Measurements from ENCODE around the gene POU2F1.

The POU2F1 gene

DNA sequence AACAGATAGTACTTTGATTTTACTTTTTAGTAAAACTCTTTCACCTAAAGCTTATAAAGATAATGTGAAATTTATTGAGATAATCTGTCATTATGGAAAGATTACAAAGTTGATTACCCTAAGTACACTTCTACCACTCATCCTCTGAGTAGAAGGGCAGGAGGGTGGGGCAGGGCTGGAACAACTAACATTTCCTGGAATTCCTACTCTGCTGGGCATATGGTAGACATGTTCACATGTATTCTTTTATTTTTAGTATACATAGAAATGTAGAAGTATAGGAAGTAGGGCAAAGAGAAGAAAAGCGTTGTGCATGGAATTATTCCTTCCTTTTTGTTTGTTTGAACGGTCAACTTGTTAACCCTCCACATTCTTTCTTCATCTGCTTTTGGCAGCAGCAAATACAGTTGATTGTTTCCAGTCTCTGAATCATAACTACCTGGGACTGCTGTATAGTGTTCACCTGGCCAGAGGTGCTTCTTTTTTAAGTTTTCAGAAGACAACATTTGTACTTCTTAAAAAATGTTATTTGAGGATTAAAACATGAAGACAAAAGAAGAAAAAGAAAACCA is 85.1 kb downstream of the POU2F1 start:
- H3K79me1 ChIP-seq (replicated peaks; ENCODE audit: low read length, poor library complexity, severe bottlenecking) = peaks cover 10% of the 10 kb centered on the region
- no peak overlapping the region for H2BK5ac ChIP-seq (ENCODE audit: low read depth, low read length, poor library complexity, severe bottlenecking)
- H2BK120ac ChIP-seq (ENCODE audit: low read depth, low read length) = no peak overlapping the region
- H3K9ac ChIP-seq (ENCODE audit: low read length) = no peak overlapping the region
- H4K8ac ChIP-seq (ENCODE audit: low read length) = no peak overlapping the region
- H3K4me1 ChIP-seq (ENCODE audit: control insufficient read depth, insufficient read depth, low read depth, low read length) = no peaks in the 10 kb centered on the region
- no peak overlapping the region for H3K4me2 ChIP-seq (ENCODE audit: low read length, poor library complexity, severe bottlenecking)
- H2AK5ac ChIP-seq (ENCODE audit: low read length, severe bottlenecking) = no peak overlapping the region
- no peak overlapping the region for H3K14ac ChIP-seq (ENCODE audit: low read length in 2 of 2)
- no CpG with 5 or more reads among the region's 2 CpGs for WGBS
- H2BK15ac ChIP-seq (ENCODE audit: low read depth, poor library complexity, severe bottlenecking) = no peak overlapping the region
- no peak overlapping the region for H3K27ac ChIP-seq (ENCODE audit: low read length, poor library complexity, severe bottlenecking)
- no peak overlapping the region for H3K4me3 ChIP-seq (ENCODE audit: insufficient read depth in 1 of 2, low read depth in 1 of 2, low read length in 2 of 2)
- H3K9me3 ChIP-seq (ENCODE audit: control insufficient read depth, low read length) = no peaks in the 10 kb centered on the region
- no peak overlapping the region for H3K23ac ChIP-seq (ENCODE audit: low read length in 2 of 2)
- H4K91ac ChIP-seq (ENCODE audit: low read length) = no peak overlapping the region
- no peak overlapping the region for H3K4ac ChIP-seq (ENCODE audit: low read depth in 1 of 2, low read length in 2 of 2)
- H2AFZ ChIP-seq (ENCODE audit: low read depth, low read length) = no peak overlapping the region
- no peaks in the 10 kb centered on the region for H3K27me3 ChIP-seq (ENCODE audit: control insufficient read depth in 1 of 2, insufficient read depth in 1 of 2, low read length in 2 of 2)
- H3K36me3 ChIP-seq (ENCODE audit: control insufficient read depth in 1 of 2, insufficient read depth in 2 of 2, low read depth in 1 of 2, low read length in 2 of 2) = no peaks in the 10 kb centered on the region
- no peak for DNase-seq
- no peak overlapping the region for H3K18ac ChIP-seq (ENCODE audit: low read depth in 1 of 2, low read length in 2 of 2)
- no peak overlapping the region for H2BK12ac ChIP-seq (ENCODE audit: low read length in 2 of 2)

DNA sequence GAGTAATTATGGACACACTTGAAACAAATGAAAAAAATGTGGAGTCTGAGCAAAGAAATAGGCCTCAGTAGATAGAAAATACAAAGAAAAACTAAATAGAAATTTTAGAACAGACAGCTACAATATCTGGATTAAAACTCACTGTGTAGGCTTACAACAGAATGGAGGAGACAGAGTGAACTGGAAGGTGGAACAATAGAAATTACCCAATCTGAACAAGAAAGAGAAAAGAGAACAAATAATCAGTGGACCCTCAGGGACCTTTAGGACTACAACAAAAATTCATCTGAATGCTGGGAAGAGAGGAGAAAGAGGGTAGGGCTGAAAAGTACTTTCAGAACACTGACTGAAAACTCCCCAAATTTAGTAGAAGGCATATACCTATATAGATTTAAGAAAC is 90.0 kb downstream of the POU2F1 start:
- H4K91ac ChIP-seq (ENCODE audit: low read length) = no peak overlapping the region
- no peaks in the 10 kb centered on the region for H3K9me3 ChIP-seq (ENCODE audit: control insufficient read depth, low read length)
- no peak overlapping the region for H3K27ac ChIP-seq (ENCODE audit: low read length, poor library complexity, severe bottlenecking)
- no peak overlapping the region for H2AK5ac ChIP-seq (ENCODE audit: low read length, severe bottlenecking)
- H3K27me3 ChIP-seq (ENCODE audit: control insufficient read depth in 1 of 2, insufficient read depth in 1 of 2, low read length in 2 of 2) = no peaks in the 10 kb centered on the region
- H3K4me2 ChIP-seq (ENCODE audit: low read length, poor library complexity, severe bottlenecking) = no peak overlapping the region
- no peak for DNase-seq
- H3K23ac ChIP-seq (ENCODE audit: low read length in 2 of 2) = no peak overlapping the region
- no peak overlapping the region for H2BK15ac ChIP-seq (ENCODE audit: low read depth, poor library complexity, severe bottlenecking)
- H2BK5ac ChIP-seq (ENCODE audit: low read depth, low read length, poor library complexity, severe bottlenecking) = no peak overlapping the region
- H3K18ac ChIP-seq (ENCODE audit: low read depth in 1 of 2, low read length in 2 of 2) = no peak overlapping the region
- no peak overlapping the region for H2BK12ac ChIP-seq (ENCODE audit: low read length in 2 of 2)
- no peak overlapping the region for H3K4me3 ChIP-seq (ENCODE audit: insufficient read depth in 1 of 2, low read depth in 1 of 2, low read length in 2 of 2)
- no peak overlapping the region for H2AFZ ChIP-seq (ENCODE audit: low read depth, low read length)
- H3K9ac ChIP-seq (ENCODE audit: low read length) = no peak overlapping the region
- H3K4me1 ChIP-seq (ENCODE audit: control insufficient read depth, insufficient read depth, low read depth, low read length) = no peaks in the 10 kb centered on the region
- no peak overlapping the region for H3K14ac ChIP-seq (ENCODE audit: low read length in 2 of 2)
- H3K79me1 ChIP-seq (replicated peaks; ENCODE audit: low read length, poor library complexity, severe bottlenecking) = peaks cover 14% of the 10 kb centered on the region
- H3K36me3 ChIP-seq (ENCODE audit: control insufficient read depth in 1 of 2, insufficient read depth in 2 of 2, low read depth in 1 of 2, low read length in 2 of 2) = no peaks in the 10 kb centered on the region
- H4K8ac ChIP-seq (ENCODE audit: low read length) = no peak overlapping the region
- H2BK120ac ChIP-seq (ENCODE audit: low read depth, low read length) = no peak overlapping the region
- H3K4ac ChIP-seq (ENCODE audit: low read depth in 1 of 2, low read length in 2 of 2) = no peak overlapping the region

DNA sequence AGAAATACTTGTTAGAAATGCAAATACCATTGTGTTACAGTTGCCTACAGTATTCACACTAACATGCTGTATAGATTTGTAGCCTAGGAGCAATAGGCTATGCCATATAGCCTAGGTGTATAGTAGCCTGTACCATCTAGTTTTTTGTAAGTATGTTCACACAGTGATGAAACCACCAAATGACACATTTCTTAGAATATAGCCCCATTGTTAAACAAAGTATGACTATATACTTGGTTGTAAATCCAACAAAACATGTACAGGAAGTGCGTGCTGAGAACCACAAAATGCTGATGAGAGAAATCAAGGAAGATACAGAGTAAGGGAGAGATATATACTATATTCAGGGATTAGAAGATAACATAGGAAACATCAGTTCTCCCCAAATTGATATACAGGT is 92.2 kb downstream of the POU2F1 start:
- H3K14ac ChIP-seq (ENCODE audit: low read length in 2 of 2) = no peak overlapping the region
- WGBS = no CpG with 5 or more reads among the region's 1 CpG
- H2BK12ac ChIP-seq (ENCODE audit: low read length in 2 of 2) = no peak overlapping the region
- H3K9me3 ChIP-seq (ENCODE audit: control insufficient read depth, low read length) = peaks cover 9% of the 10 kb centered on the region
- no peak overlapping the region for H2BK120ac ChIP-seq (ENCODE audit: low read depth, low read length)
- H3K23ac ChIP-seq (ENCODE audit: low read length in 2 of 2) = no peak overlapping the region
- H3K27me3 ChIP-seq (ENCODE audit: control insufficient read depth in 1 of 2, insufficient read depth in 1 of 2, low read length in 2 of 2) = no peaks in the 10 kb centered on the region
- peaks cover 18% of the 10 kb centered on the region for H3K79me1 ChIP-seq (replicated peaks; ENCODE audit: low read length, poor library complexity, severe bottlenecking)
- H2BK15ac ChIP-seq (ENCODE audit: low read depth, poor library complexity, severe bottlenecking) = no peak overlapping the region
- no peak overlapping the region for H4K91ac ChIP-seq (ENCODE audit: low read length)
- H2AFZ ChIP-seq (ENCODE audit: low read depth, low read length) = no peak overlapping the region
- DNase-seq = no peak
- H4K8ac ChIP-seq (ENCODE audit: low read length) = no peak overlapping the region
- H2BK5ac ChIP-seq (ENCODE audit: low read depth, low read length, poor library complexity, severe bottlenecking) = no peak overlapping the region
- H3K9ac ChIP-seq (ENCODE audit: low read length) = no peak overlapping the region
- H3K18ac ChIP-seq (ENCODE audit: low read depth in 1 of 2, low read length in 2 of 2) = no peak overlapping the region
- H3K4me3 ChIP-seq (ENCODE audit: insufficient read depth in 1 of 2, low read depth in 1 of 2, low read length in 2 of 2) = no peak overlapping the region
- no peaks in the 10 kb centered on the region for H3K4me1 ChIP-seq (ENCODE audit: control insufficient read depth, insufficient read depth, low read depth, low read length)
- H2AK5ac ChIP-seq (ENCODE audit: low read length, severe bottlenecking) = no peak overlapping the region
- H3K27ac ChIP-seq (ENCODE audit: low read length, poor library complexity, severe bottlenecking) = no peak overlapping the region
- no peaks in the 10 kb centered on the region for H3K36me3 ChIP-seq (ENCODE audit: control insufficient read depth in 1 of 2, insufficient read depth in 2 of 2, low read depth in 1 of 2, low read length in 2 of 2)
- no peak overlapping the region for H3K4ac ChIP-seq (ENCODE audit: low read depth in 1 of 2, low read length in 2 of 2)
- H3K4me2 ChIP-seq (ENCODE audit: low read length, poor library complexity, severe bottlenecking) = no peak overlapping the region

DNA sequence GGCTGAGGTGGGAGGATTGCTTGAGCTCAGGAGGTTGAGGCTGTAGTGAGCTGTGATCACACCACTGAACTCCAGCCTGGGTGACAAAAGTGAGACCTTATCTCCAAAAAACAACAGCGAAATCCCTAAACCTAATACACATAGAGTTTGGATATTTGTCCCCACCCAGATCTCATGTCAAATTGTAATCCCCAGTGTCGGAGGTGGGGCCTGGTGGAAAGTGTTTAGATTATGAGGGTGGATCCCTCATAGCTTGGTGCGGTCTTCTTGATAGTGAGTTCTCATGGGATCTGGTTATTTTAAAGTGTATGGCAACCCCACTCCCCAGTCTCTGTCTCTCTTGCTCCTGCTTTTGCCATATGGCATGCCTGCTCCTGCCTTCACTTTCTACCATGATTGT is 94.0 kb downstream of the POU2F1 start:
- Histone ChIP-seq H3K9me3 (ENCODE audit: control insufficient read depth, low read length) (peaks cover 14% of the 10 kb centered on the region), H3K18ac (ENCODE audit: low read depth in 1 of 2, low read length in 2 of 2) (no peak overlapping the region), H2BK120ac (ENCODE audit: low read depth, low read length) (no peak overlapping the region), H4K91ac (ENCODE audit: low read length) (no peak overlapping the region), H2BK12ac (ENCODE audit: low read length in 2 of 2) (no peak overlapping the region), H3K4me2 (ENCODE audit: low read length, poor library complexity, severe bottlenecking) (no peak overlapping the region), H3K36me3 (ENCODE audit: control insufficient read depth in 1 of 2, insufficient read depth in 2 of 2, low read depth in 1 of 2, low read length in 2 of 2) (no peaks in the 10 kb centered on the region), H2AFZ (ENCODE audit: low read depth, low read length) (no peak overlapping the region), H3K4me3 (ENCODE audit: insufficient read depth in 1 of 2, low read depth in 1 of 2, low read length in 2 of 2) (no peak overlapping the region), H3K4ac (ENCODE audit: low read depth in 1 of 2, low read length in 2 of 2) (no peak overlapping the region), H2BK15ac (ENCODE audit: low read depth, poor library complexity, severe bottlenecking) (no peak overlapping the region), H3K79me1 (replicated peaks; ENCODE audit: low read length, poor library complexity, severe bottlenecking) (peaks cover 16% of the 10 kb centered on the region), H4K8ac (ENCODE audit: low read length) (no peak overlapping the region), H3K27me3 (ENCODE audit: control insufficient read depth in 1 of 2, insufficient read depth in 1 of 2, low read length in 2 of 2) (no peaks in the 10 kb centered on the region), H3K9ac (ENCODE audit: low read length) (no peak overlapping the region), H3K27ac (ENCODE audit: low read length, poor library complexity, severe bottlenecking) (no peak overlapping the region), H2AK5ac (ENCODE audit: low read length, severe bottlenecking) (no peak overlapping the region), H3K4me1 (ENCODE audit: control insufficient read depth, insufficient read depth, low read depth, low read length) (no peaks in the 10 kb centered on the region), H3K23ac (ENCODE audit: low read length in 2 of 2) (no peak overlapping the region), H3K14ac (ENCODE audit: low read length in 2 of 2) (no peak overlapping the region), H2BK5ac (ENCODE audit: low read depth, low read length, poor library complexity, severe bottlenecking) (no peak overlapping the region)
- no CpG with 5 or more reads among the region's 3 CpGs for WGBS
- DNase-seq = no peak

Data from mesenchymal stem cell (in vitro differentiated cells and primary cell).